ENCODE results near the gene ACBD4.
A peak's percentile ranks its signal among the peaks of the same experiment; 100 is the strongest.

ACBD4 gene

DNA sequence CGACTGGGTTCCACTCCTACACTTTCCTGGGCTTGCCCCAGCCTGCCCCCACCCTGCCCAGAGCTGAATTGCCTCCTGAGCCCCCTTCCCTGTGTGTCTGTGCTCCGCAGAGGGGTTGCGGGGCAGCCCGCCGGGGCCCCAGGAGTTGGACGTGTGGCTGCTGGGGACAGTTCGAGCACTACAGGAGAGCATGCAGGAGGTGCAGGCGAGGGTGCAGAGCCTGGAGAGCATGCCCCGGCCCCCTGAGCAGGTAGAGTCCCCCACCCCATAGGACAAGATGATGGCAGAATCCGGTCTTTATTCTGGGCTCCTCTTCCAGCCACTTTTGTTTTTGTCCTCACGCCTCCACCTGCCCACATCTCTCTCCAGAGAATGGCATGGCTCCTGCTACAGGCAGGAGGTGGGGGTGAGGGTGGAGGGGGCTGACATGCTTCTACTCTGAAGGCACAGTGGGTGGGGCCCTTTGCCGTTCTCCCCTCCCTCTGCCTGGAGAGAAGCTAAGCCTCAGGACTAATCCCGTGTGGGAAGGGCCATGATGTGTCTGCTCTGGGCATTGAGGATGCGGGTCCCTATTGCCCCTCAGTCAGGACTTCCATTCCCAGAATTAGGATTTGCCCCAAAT is 3.5 kb downstream of the ACBD4 start:
- DNase-seq: no peak

DNA sequence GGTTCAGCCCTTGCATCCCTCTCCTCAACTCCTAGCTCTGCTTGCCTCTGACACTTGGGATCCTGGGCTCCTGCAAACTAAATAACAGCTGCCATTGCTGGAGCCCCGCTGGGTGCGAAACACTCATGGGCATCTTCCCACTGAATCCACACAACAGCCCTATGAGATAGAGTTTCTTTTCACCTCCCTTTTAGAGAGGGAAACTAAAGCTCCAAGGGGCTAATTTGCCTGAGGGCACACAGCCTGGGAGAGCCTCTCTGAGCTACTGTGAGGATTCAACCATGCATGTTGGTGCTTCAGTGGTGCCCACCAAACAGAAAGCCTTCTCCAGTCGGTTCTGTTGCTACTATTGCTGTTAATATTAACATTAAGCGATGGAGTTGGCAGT is 4.0 kb downstream of the ACBD4 start:
- DNase-seq: no peak

DNA sequence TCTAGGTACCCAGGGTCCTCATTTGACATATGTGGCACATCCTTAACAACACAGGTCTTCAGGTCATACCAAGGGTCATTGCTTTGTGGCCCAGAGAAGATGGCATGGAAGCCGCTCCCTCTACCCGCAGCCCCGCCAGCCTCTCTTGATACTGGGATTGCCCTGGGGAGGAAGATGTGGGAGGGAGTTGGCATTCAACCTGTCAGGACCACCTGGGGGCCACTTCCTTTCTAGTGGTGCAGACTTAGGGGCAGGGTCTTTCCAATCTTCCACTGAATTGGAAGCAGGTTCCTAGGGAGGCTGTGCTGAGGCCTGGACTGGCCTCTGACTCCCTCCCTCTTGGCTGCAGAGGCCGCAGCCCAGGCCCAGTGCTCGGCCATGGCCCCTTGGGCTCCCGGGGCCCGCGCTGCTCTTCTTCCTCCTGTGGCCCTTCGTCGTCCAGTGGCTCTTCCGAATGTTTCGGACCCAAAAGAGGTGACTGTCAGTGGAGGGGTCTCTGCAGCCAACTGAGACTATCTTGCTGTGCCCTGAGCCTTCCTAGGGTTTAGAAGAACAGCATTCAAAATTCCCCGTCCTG is 7.7 kb downstream of the ACBD4 start:
- DNase-seq: no peak

GRCh38 chr17:45143767-45144198 is 8.3 kb downstream of the ACBD4 start:
- DNase-seq: no peak

GRCh38 chr17:45144199-45145034 is 8.9 kb downstream of the ACBD4 start:
- DNase-seq: no peak

GRCh38 chr17:45145035-45145389 is 9.5 kb downstream of the ACBD4 start:
- no peak for DNase-seq

GRCh38 chr17:45146166-45146565 is 10.7 kb downstream of the ACBD4 start:
- no peak for DNase-seq

DNA sequence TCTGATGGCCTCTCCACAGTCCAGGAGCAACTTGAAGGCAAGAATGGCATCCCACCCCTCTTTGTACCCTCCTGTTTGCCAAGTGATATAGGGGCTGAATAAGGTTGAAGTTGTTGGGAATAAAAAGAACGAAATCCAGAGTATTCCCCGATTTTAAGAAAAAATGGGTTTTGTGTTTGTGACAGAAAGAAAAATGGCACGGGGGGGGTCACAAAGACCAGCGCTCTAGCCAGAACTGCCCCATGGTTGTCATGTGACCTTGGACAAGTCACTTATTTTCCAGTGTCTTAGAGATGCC is 11.1 kb downstream of the ACBD4 start:
- no peak for DNase-seq

DNA sequence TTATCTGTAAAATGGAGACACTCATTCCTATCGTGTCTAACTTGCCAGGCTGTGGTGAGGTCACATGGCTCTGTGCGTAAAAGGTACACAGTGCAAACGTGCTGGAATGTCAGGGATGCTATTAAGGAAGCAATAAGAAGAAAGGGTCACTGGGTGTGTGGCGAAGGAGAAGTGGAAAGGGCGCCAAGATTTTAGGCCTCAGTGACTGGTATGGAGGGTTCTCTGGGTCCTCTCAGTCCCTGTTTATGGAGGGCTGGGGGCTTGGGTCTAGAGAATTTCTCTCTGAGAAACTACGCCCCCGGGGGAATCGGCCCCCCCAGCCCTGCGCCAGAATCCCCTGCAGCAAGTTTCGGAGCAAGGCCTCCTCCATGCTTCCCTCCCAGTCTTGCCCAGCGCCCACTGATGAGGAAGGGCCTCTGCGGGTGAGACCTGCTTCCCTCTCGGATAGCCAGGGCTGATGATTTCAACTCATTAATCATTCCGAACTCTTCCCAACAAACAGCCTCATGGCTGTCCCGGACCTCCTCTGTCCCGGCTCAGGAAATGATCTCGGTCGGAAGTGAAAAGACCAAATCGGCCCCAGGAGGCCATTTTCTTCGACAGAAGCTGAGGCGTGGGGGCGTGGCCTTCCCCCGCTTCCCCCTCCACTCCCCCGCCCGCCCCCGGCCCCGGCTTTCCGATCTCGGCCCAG is 11.5 kb downstream of the ACBD4 start:
- DNase-seq: peak; percentile 61

DNA sequence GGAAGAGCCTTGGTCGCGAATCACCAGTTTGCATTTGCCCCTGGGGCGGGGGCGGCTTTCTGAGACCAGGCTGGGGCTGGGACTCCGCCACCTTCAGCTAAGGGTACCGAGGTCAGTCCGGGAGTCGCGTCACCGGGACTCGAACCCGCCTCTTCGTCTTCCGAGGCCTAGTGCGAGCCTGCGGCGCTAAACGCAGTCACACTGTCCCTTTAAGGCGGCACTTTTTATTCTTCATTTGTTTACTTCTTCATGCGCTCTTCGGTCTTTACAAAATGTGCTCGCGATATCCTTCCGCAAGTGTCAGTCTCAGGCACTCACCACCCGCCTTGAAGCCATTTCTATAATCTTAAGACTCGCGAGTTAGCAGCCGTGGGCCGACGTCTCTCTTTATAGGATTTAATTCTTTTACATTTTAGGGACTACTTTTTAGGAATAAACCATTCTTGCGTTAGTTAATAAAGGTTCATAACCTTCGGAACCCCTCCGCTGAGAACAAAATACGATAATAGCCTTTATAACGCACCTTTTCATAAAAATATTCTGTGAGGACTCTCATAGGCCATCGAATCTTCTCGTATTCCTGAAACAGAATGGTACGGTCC is 12.2 kb downstream of the ACBD4 start:
- peak; percentile 65 for DNase-seq

DNA sequence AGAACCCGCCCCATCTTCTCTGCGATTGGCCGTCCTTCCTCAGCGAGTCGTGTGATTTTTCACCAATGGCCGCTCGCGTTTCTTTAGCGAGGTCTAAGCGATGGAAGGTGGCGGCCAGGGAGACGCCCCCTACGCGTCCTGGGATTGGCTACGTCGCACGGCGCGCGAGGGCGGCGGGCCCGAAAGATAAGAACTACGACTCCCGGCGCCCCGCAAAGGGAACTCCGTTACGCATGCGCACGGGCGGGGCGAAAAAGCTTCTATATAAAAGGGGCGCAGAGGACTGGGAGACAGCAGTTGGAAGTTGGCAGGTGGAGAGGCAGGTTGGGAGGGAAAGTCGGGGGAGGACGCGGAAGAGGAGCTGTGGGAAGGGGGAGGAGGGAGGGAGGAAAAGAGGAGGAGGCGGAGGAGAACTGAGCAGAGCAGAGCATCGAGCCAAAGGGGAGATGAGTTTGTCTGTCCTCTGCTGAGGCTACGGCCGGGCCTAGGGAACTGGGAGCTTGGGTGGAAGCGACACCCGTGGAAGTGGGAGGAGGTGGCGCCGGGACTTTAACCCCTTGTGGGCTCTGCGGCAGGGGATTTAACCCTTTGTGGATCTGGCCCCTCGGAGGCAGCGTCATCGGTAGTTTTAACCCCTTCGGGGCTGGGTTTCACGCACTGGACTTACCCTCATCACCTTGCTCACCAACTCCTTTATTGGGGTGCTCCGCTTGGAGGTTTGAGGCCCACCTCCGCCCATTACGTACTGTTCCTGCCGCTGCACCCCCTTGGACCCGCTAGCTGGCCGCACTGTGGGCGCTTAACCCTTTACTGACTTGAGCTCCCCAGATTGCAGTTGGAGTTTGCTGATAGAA is 12.9 kb downstream of the ACBD4 start, which contains the start of gene HEXIM1:
HEXIM1 (plus strand) TSS at position 293 of the 854 bp plus-strand sequence. CDS start 716 bp downstream, outside the sequence.
- DNase-seq: peak; percentile 98

DNA sequence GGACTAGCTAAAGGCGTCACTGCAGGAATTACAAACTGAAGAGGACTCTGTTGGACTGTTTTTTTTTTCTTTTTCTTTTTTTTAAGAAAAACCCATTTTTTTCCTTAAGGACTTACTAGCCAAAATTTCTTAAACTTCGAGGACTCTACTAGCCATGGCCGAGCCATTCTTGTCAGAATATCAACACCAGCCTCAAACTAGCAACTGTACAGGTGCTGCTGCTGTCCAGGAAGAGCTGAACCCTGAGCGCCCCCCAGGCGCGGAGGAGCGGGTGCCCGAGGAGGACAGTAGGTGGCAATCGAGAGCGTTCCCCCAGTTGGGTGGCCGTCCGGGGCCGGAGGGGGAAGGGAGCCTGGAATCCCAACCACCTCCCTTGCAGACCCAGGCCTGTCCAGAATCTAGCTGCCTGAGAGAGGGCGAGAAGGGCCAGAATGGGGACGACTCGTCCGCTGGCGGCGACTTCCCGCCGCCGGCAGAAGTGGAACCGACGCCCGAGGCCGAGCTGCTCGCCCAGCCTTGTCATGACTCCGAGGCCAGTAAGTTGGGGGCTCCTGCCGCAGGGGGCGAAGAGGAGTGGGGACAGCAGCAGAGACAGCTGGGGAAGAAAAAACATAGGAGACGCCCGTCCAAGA is 13.7 kb downstream of the ACBD4 start:
- DNase-seq: peak; percentile 71

DNA sequence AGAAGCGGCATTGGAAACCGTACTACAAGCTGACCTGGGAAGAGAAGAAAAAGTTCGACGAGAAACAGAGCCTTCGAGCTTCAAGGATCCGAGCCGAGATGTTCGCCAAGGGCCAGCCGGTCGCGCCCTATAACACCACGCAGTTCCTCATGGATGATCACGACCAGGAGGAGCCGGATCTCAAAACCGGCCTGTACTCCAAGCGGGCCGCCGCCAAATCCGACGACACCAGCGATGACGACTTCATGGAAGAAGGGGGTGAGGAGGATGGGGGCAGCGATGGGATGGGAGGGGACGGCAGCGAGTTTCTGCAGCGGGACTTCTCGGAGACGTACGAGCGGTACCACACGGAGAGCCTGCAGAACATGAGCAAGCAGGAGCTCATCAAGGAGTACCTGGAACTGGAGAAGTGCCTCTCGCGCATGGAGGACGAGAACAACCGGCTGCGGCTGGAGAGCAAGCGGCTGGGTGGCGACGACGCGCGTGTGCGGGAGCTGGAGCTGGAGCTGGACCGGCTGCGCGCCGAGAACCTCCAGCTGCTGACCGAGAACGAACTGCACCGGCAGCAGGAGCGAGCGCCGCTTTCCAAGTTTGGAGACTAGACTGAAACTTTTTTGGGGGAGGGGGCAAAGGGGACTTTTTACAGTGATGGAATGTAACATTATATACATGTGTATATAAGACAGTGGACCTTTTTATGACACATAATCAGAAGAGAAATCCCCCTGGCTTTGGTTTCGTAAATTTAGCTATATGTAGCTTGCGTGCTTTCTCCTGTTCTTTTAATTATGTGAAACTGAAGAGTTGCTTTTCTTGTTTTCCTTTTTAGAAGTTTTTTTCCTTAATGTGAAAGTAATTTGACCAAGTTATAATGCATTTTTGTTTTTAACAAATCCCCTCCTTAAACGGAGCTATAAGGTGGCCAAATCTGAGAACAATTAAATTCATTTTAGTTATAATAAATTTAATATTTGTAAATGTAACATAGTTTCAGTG is 14.5 kb downstream of the ACBD4 start:
- no peak for DNase-seq

DNA sequence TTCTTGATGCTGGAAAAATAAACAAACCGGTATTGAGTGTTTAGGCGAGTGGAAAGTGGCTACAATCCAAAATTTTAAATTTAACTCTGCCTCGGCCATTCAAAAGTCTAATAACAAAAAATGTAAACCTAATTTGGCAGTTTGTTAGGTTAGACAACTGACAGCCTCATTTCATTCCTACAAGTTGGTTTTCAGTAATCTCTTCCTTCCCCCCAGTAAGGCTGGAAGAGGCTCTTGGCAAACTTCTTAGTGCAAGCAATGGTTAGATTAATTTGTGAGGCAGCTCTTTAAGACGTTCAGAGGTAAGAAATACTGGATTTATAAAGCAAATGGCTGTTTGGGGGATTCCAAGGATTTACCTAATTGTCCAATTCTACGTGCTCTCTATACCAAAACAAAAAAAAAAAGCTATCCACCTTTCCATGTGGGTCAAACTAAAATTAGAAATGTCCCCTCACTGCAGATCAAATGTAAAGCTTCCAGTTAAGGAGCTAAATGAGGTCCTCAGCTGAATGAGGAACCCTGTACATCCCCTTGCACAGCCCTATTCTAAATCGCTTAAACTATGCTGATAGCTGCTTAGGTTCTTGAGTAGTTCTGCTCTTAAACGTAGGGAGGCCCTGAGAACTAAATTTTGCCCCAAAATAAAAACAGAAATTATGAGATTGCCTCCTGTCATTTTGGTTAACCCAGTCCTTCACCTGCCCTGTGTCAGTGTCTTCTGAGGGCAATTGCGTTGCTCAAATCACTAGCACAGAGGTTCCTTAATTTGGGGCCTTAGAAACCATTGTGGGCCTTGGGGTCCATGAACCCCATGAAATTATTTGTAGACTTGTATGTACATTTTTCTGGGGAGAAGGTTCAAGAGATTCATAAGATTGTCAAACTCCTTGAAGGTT is 15.7 kb downstream of the ACBD4 start:
- DNase-seq: no peak

GRCh38 chr17:45155029-45155428 is 19.5 kb downstream of the ACBD4 start:
- no peak for DNase-seq

DNA sequence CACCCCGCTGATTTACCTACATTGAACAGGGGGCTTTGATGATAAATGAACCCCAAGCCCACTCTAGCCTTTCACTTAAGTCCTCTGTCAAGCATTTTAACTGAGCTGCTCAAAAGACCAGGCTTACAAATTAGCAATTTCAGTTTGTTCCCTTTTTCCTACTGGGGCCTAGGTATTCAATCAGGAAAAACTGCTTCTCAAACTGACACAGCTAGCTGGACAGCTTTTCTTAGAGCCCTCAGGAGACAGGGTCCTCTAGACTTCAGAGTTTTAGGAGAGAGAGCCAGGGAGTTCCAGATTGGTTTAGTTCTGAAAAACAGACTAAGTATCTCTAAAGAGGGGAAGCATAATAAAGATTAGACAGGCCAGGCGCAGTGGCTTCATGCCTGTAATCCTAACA is 20.0 kb downstream of the ACBD4 start:
- DNase-seq: no peak

DNA sequence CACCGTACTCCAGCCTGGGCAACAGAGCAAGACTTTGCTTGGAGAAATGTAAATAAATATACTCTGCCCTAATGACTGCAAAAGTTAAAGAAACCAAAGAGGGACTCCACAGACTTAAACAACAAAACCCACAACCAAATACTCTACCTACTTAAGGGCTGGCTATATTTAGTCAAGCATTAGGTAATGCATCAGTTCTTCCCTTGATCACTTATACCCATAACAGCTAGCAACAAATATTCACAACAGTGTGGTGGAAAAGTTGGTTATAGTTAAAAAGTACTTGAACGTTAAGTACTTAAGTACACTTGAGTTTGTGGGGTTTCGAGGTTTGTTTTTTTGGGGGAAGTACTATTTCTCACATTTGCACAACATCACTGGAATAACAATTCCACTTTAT is 20.8 kb downstream of the ACBD4 start:
- DNase-seq: no peak

DNA sequence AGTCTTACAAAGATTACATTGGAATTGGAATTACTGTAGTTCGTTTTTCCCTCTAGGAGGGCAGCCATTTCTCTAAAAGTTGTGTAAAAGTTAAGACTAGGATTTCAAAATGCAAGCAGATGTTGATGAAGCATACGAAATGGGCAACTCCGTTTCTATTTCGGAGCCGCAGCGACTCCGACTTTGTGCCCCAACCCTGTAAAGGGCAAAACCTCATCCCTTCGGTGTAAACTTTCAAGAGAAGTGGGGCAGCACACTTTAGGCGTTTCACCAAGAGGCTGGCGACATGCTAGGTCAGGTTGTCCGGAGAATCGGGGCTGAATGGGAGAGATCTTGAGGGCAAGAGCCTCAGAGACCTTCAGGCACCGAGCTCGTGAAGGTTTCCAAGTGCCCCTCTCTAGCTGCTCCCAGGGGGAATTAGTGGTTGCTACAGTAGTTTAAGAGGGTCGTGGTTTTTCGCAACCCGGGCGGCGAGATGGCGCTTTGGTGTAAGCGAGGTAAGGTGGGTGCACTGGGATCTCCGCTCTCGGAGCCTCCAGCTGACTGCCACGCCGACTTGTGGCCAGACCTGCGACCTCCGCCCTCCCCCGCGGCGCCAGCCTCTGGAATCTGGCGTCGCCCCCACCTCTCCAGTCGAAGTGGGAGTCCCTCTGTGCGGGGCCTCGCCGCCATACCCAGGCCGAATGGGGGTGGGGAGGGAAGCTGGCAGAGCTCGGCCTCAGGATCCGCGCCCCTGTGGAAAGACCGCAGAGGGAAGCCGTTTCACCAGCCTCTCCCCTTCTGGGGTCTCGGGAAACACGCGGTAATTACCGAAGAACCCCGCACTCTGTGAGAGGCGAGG is 25.2 kb downstream of the ACBD4 start:
- DNase-seq: peak; percentile 51

Measured in activated gamma-delta T cell treated with Interleukin-2 at 50 U/mL for 16 hours (primary cell).